OCI-LY7 (cell line): ENCODE data around the gene PSKH1.

Experiments
- CTCF ChIP-seq: fragments of 200-600 bp; sonication (generic); conservative IDR thresholded peaks from 2 replicates; pipeline ENCODE4 v1.5.1; 2014; ENCODE audit warnings: mild to moderate bottlenecking, antibody characterized with exemption, low read length, moderate library complexity, mixed read lengths
- EZH2phosphoT487 ChIP-seq: fragments of 200-600 bp; sonication (generic); IDR thresholded peaks from 2 replicates; pipeline ENCODE4 v1.6.1; 2018; ENCODE audit warnings: low read depth, borderline replicate concordance, mild to moderate bottlenecking, mixed run types, antibody characterized with exemption, low read length, moderate library complexity, mixed read lengths

GRCh38 chr16:67942200-67942509 is 49.1 kb downstream of the PSKH1 start:
- TF ChIP-seq CTCF (peak; percentile 89), EZH2phosphoT487 (no peak)
